Parathyroid adenoma (tissue), 2 donors: Measurements from ENCODE around the gene DSCAM.

ENCODE experiments used
- H2AFZ ChIP-seq: fragments of 300-600 bp; sonication (generic); one replicate; pipeline ENCODE4 v1.7.0; 2017; ENCODE audit warnings: antibody characterized with exemption, mild to moderate bottlenecking
- H3K27ac ChIP-seq: fragments of 300-600 bp; sonication (generic); one replicate; pipeline ENCODE4 v1.7.0; 2017
- H3K27me3 ChIP-seq: fragments of 300-600 bp; sonication (generic); one replicate; pipeline ENCODE4 v1.7.0; 2017; ENCODE audit warnings: low read length; ENCODE audit not compliant: control insufficient read depth, insufficient read depth
- H3K36me3 ChIP-seq: fragments of 300-600 bp; sonication (generic); one replicate; pipeline ENCODE4 v1.7.0; 2017; ENCODE audit warnings: low read length; ENCODE audit not compliant: control insufficient read depth, insufficient read depth
- H3K4me1 ChIP-seq: fragments of 300-600 bp; sonication (generic); one replicate; pipeline ENCODE4 v1.7.0; 2017; ENCODE audit warnings: control low read depth
- H3K4me2 ChIP-seq: fragments of 300-600 bp; sonication (generic); one replicate; pipeline ENCODE4 v1.7.0; 2017; ENCODE audit warnings: low read length
- H3K4me3 ChIP-seq: fragments of 300-600 bp; sonication (generic); one replicate; pipeline ENCODE4 v1.7.0; 2017; ENCODE audit warnings: low read depth, low read length
- H3K79me2 ChIP-seq: fragments of 300-600 bp; sonication (generic); one replicate; pipeline ENCODE4 v1.7.0; 2017; ENCODE audit warnings: control low read depth
- H3K9ac ChIP-seq: fragments of 300-600 bp; sonication (generic); one replicate; pipeline ENCODE4 v1.7.0; 2017; ENCODE audit warnings: mild to moderate bottlenecking
- H3K9me3 ChIP-seq: fragments of 300-600 bp; sonication (generic); one replicate; pipeline ENCODE4 v1.7.0; 2017; ENCODE audit warnings: low read length; ENCODE audit not compliant: control insufficient read depth
- CTCF ChIP-seq: fragments of 300-600 bp; sonication (generic); IDR thresholded peaks from one replicate; pipeline ENCODE4 v1.7.0; 2017; ENCODE audit warnings: antibody characterized with exemption, mild to moderate bottlenecking
- donor health status: primary hyperparathyroidism.

Gene DSCAM

GRCh38 chr21:40313260-40313659 lies 533.7 kb downstream of the DSCAM start:
- Histone ChIP-seq H3K27me3 (no peaks in the 10 kb centered on the region), H3K4me1 (no peaks in the 10 kb centered on the region), H3K27ac (no peak overlapping the region), H3K79me2 (no peaks in the 10 kb centered on the region), H3K36me3 (no peaks in the 10 kb centered on the region), H3K4me3 (no peak overlapping the region), H3K9me3 (no peaks in the 10 kb centered on the region), H2AFZ (no peak overlapping the region), H3K4me2 (no peak overlapping the region), H3K9ac (no peak overlapping the region)
- no peak for TF ChIP-seq CTCF

- Histone ChIP-seq H3K27ac (no peak overlapping the region), H3K4me2 (no peak overlapping the region), H3K4me3 (no peak overlapping the region), H2AFZ (no peak overlapping the region), H3K36me3 (no peaks in the 10 kb centered on the region), H3K9ac (no peak overlapping the region), H3K79me2 (no peaks in the 10 kb centered on the region), H3K9me3 (no peaks in the 10 kb centered on the region), H3K27me3 (no peaks in the 10 kb centered on the region), H3K4me1 (no peaks in the 10 kb centered on the region)
- TF ChIP-seq CTCF = no peak
Observed at GRCh38 chr21:40300300-40300699, 546.7 kb downstream of the DSCAM start.

GRCh38 chr21:40299451-40299850 lies 547.5 kb downstream of the DSCAM start:
- no peaks in the 10 kb centered on the region for H3K4me1 ChIP-seq
- no peak overlapping the region for H3K9ac ChIP-seq
- no peak for TF ChIP-seq CTCF
- H3K4me2 ChIP-seq = no peak overlapping the region
- H3K4me3 ChIP-seq = no peak overlapping the region
- H3K79me2 ChIP-seq = no peaks in the 10 kb centered on the region
- no peaks in the 10 kb centered on the region for H3K9me3 ChIP-seq
- H3K27ac ChIP-seq = no peak overlapping the region
- no peak overlapping the region for H2AFZ ChIP-seq
- no peaks in the 10 kb centered on the region for H3K27me3 ChIP-seq
- H3K36me3 ChIP-seq = no peaks in the 10 kb centered on the region

- no peaks in the 10 kb centered on the region for H3K36me3 ChIP-seq
- H3K9ac ChIP-seq = no peak overlapping the region
- no peaks in the 10 kb centered on the region for H3K9me3 ChIP-seq
- no peak overlapping the region for H2AFZ ChIP-seq
- H3K27ac ChIP-seq = no peak overlapping the region
- H3K79me2 ChIP-seq = no peaks in the 10 kb centered on the region
- no peak for TF ChIP-seq CTCF
- H3K4me1 ChIP-seq = no peaks in the 10 kb centered on the region
- no peak overlapping the region for H3K4me3 ChIP-seq
- no peaks in the 10 kb centered on the region for H3K27me3 ChIP-seq
- H3K4me2 ChIP-seq = no peak overlapping the region
Observed at GRCh38 chr21:40294345-40294744, 552.6 kb downstream of the DSCAM start.

- no peak for TF ChIP-seq CTCF
Observed at GRCh38 chr21:40291560-40291959, 555.4 kb downstream of the DSCAM start.

More at GRCh38 chr21:40291560-40291959, 555.4 kb downstream of the DSCAM start:
- H3K4me2 ChIP-seq = no peak overlapping the region
- H3K36me3 ChIP-seq = no peaks in the 10 kb centered on the region
- H3K27ac ChIP-seq = no peak overlapping the region
- no peak overlapping the region for H3K9ac ChIP-seq
- no peak overlapping the region for H3K4me3 ChIP-seq
- no peaks in the 10 kb centered on the region for H3K9me3 ChIP-seq
- H2AFZ ChIP-seq = no peak overlapping the region
- no peaks in the 10 kb centered on the region for H3K79me2 ChIP-seq
- no peaks in the 10 kb centered on the region for H3K27me3 ChIP-seq
- H3K4me1 ChIP-seq = no peaks in the 10 kb centered on the region
